Endothelial cell of umbilical vein (primary cell): ENCODE data around the gene CPEB1. TPM values are rescaled to one million over a fixed set of nuclear protein-coding genes. Genes with fewer than 3 reads are reported as not detected.
A peak's percentile ranks its signal among the peaks of the same experiment; 100 is the strongest.

ENCODE experiments used
- BruUV-seq: library from RNA; stranded (reverse); fragments of 400-500 nt; replicated peaks from 2 replicates; lab custom pipeline; 2021; lab: Mats Ljungman, UMichigan
- CTCF ChIA-PET: fragments of 300-600, 350-600 bp; sonication (Branson Sonifier 250); formaldehyde crosslinking; loops from one replicate; lab custom pipeline; 2021; ENCODE audit warnings: antibody characterized with exemption, inconsistent platforms; lab: Charles Lee
- POLR2A ChIA-PET: fragments of 300-600, 350-600 bp; sonication (Branson Sonifier 250); formaldehyde crosslinking; loops from one replicate; lab custom pipeline; 2021; ENCODE audit warnings: antibody characterized with exemption, inconsistent platforms; lab: Charles Lee
- DNase-seq: peaks from one replicate; pipeline ENCODE4 v3.0.0-alpha.2; 2011; ENCODE audit warnings: low read depth, low spot score
- FAIRE-seq: peaks from 2 replicates; lab custom pipeline; 2011; peaks lifted over from hg19 to GRCh38; lab: Jason Lieb, UNC
- H2AFZ ChIP-seq: 2 replicates; pipeline ENCODE4 v1.6.0; 2012; ENCODE audit warnings: low read depth, low read length, control low read depth, inconsistent platforms
- H3K27ac ChIP-seq: 2 replicates; pipeline ENCODE4 v1.5.1; 2011; ENCODE audit warnings: low read depth, mild to moderate bottlenecking, control low read depth, low read length, moderate library complexity; ENCODE audit not compliant: insufficient read depth
- H3K27me3 ChIP-seq, 2 experiments: 2 replicates each; pipeline versions ENCODE4 v1.6.0 to v1.6.1; 2011; ENCODE audit warnings: low read length in 2 of 2, mixed read lengths in 1 of 2; ENCODE audit not compliant: control insufficient read depth in 2 of 2, insufficient read depth in 2 of 2
- H3K36me3 ChIP-seq, 2 experiments: 2 replicates in 1 of 2; 3 replicates in 1 of 2; pipeline ENCODE4 v1.5.1; 2011; ENCODE audit warnings: low read length in 2 of 2, mild to moderate bottlenecking in 1 of 2, moderate library complexity in 1 of 2; ENCODE audit not compliant: control insufficient read depth in 2 of 2, insufficient read depth in 2 of 2; ENCODE audit errors: extremely low read depth in 1 of 2
- H3K4me1 ChIP-seq: 3 replicates; pipeline ENCODE4 v1.5.1; 2011; ENCODE audit warnings: mild to moderate bottlenecking, low read length; ENCODE audit not compliant: control insufficient read depth, insufficient read depth; ENCODE audit errors: extremely low read depth
- H3K4me2 ChIP-seq: 2 replicates; pipeline ENCODE4 v1.6.1; 2011; ENCODE audit warnings: low read length, control low read depth, mixed read lengths; ENCODE audit not compliant: insufficient read depth
- H3K4me3 ChIP-seq, 3 experiments: fragments of 200-600 bp in 1 of 3; sonication (generic), shearing (Covaris generic) in 1 of 3; replicated peaks in 1 of 3; 2 replicates each; pipeline ENCODE4 v1.5.1; 2011 to 2016; ENCODE audit warnings: control low read depth in 3 of 3, low read length in 3 of 3, mild to moderate bottlenecking in 2 of 3, inconsistent platforms in 1 of 3, low read depth in 1 of 3, moderate library complexity in 1 of 3; ENCODE audit not compliant: insufficient read depth in 1 of 3
- H3K79me2 ChIP-seq: 2 replicates; pipeline ENCODE4 v1.6.0; 2012; ENCODE audit warnings: low read length, inconsistent platforms; ENCODE audit not compliant: control insufficient read depth, insufficient read depth
- H3K9ac ChIP-seq: replicated peaks from 2 replicates; pipeline ENCODE3; 2011; ENCODE audit warnings: low read length, control low read depth; ENCODE audit not compliant: insufficient read depth; ENCODE audit errors: extremely low read depth
- H3K9me1 ChIP-seq: replicated peaks from 3 replicates; pipeline ENCODE4 v1.6.0; 2011; ENCODE audit warnings: mild to moderate bottlenecking, low read length; ENCODE audit not compliant: control insufficient read depth, insufficient read depth; ENCODE audit errors: extremely low read depth
- H3K9me3 ChIP-seq: replicated peaks from 2 replicates; pipeline ENCODE4 v1.5.1; 2012; ENCODE audit warnings: low read length, inconsistent platforms; ENCODE audit not compliant: control insufficient read depth, insufficient read depth
- H4K20me1 ChIP-seq: replicated peaks from 2 replicates; pipeline ENCODE3; 2011; ENCODE audit warnings: mild to moderate bottlenecking, low read length; ENCODE audit not compliant: control insufficient read depth, insufficient read depth; ENCODE audit errors: extremely low read depth
- EZH2 ChIP-seq: IDR thresholded peaks from 2 replicates; pipeline ENCODE4 v1.6.1; 2012; ENCODE audit warnings: borderline replicate concordance, low read depth, mild to moderate bottlenecking, moderate library complexity, low read length, inconsistent platforms; ENCODE audit not compliant: severe bottlenecking
- FOS ChIP-seq: IDR thresholded peaks from 2 replicates; pipeline ENCODE4 v1.6.1; 2011; ENCODE audit warnings: mild to moderate bottlenecking, low read length, moderate library complexity, borderline replicate concordance; ENCODE audit not compliant: insufficient read depth
- GATA2 ChIP-seq: IDR thresholded peaks from 2 replicates; pipeline ENCODE4 v1.7.0; 2011; ENCODE audit warnings: low read depth, mild to moderate bottlenecking, moderate library complexity, mixed read lengths, low read length; ENCODE audit not compliant: insufficient read length, insufficient read depth
- JUN ChIP-seq: IDR thresholded peaks from 2 replicates; pipeline ENCODE4 v1.6.1; 2011; ENCODE audit warnings: borderline replicate concordance, low read depth; ENCODE audit not compliant: insufficient read length, insufficient read depth
- MYC ChIP-seq: IDR thresholded peaks from one replicate; pipeline ENCODE4 v1.6.1; 2011; ENCODE audit warnings: mild to moderate bottlenecking, low read depth, low read length
- POLR2A ChIP-seq: IDR thresholded peaks from 2 replicates; pipeline ENCODE4 v1.6.1; 2012; ENCODE audit warnings: low read depth, mild to moderate bottlenecking, control low read depth, low read length
- POLR2AphosphoS5 ChIP-seq: IDR thresholded peaks from 2 replicates; pipeline ENCODE4 v1.6.1; 2012; ENCODE audit warnings: low read depth, mild to moderate bottlenecking, control low read depth, low read length, moderate library complexity; ENCODE audit not compliant: insufficient read depth
- dilution Hi-C: fragments of 300-500 bp; cut with MboI; formaldehyde crosslinking; loops from one replicate; pipeline ENCODE4 v1.15.0; 2019; ENCODE audit warnings: low sequenced_read_pairs; ENCODE audit not compliant: extremely low pct_ligation_motif_present
- intact Hi-C: fragments of 100-400 bp; cut with micrococcal nuclease; formaldehyde crosslinking; loops from one replicate; pipeline ENCODE4 v1.10.0; 2022
- polyA plus RNA-seq, 4 experiments: library from polyadenylated mRNA; depleted of rRNA in 3 of 4; stranded (reverse) in 3 of 4; unstranded in 1 of 4; fragments of >200 nt; gene quantifications; 2 replicates each; pipeline versions ENCODE4 v1.2.1 to v1.2.3, GENCODE V29; 2011 to 2012; ENCODE audit warnings: missing spikeins in 1 of 4
- total RNA-seq: library from RNA; stranded (reverse); gene quantifications from 2 replicates; pipeline ENCODE4 v1.2.3, GENCODE V29; 2021
- TF ChIP-seq, protein P1 (sequence below), 2 donors: IDR thresholded peaks; 1 replicate in 1 of 2; 2 replicates in 1 of 2; pipeline ENCODE4 v1.5.1; 2011; ENCODE audit warnings: low read length in 2 of 2, mild to moderate bottlenecking in 2 of 2, moderate library complexity in 2 of 2, control low read depth in 1 of 2, inconsistent platforms in 1 of 2, low read depth in 1 of 2; ENCODE audit not compliant: insufficient read depth in 1 of 2; ENCODE audit errors: extremely low read depth in 1 of 2
- TF ChIP-seq, protein P2 (sequence below): IDR thresholded peaks from 2 replicates; pipeline ENCODE4 v1.6.1; 2011; ENCODE audit not compliant: insufficient read depth, insufficient read length

CPEB1 gene
- total and polyA plus RNA-seq, 2 donors (not counting 3 experiments of a cell fraction or from before 2014, with no cell fraction given), result not detected

DNA sequence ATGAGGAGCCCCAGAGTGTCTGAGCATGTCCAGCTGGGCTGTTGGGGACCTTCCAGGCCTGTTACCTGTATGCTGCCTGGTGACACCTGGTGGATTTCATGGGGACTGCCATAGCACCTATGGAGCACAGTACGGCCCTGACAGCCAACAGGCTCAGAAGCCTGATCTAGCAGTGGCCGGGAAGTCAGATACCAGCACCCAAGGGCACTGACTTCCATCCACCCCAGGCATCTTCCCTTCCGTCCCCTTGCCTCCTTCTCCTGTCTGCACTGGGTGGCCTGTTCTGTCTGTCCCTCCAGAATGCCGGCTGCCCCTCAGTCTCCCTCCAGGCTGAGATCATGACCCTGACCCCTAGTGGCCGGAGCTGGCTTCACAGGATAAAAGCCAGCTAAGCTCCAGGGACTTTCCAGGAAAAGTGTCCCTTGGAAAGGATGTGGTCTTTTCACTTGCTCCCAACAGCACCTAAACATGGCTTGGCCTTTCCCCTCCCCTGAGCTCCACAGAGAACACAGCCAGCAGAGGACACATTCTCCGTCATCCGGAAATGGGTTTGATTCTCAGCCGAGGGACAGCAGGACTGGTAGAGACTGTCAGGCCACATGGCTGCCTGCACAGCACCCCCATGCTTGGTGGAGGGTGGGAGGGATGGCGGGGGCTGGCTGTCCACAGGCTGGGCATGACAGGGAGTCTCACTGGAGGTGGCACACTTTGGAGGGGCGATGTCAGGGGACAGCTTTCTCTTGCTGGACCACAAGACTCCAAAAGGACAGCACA is 116.4 kb downstream of the CPEB1 start:
- CTCF ChIA-PET, result interaction anchor here (0.7 to 2.0 kb wide), 14 partner anchors 9 to 690 kb away, joined by 3 to 28 read pairs (median 4); partner anchors contain the start of genes C15orf40, RAMAC and RPS17
- Histone ChIP-seq H3K4me1 (no peaks in the 10 kb centered on the region), H3K9ac (no peak overlapping the region), H3K9me3 (no peaks in the 10 kb centered on the region), H3K36me3 (peaks cover 0 to 3% of the 10 kb centered on the region in 2 experiments), H4K20me1 (no peaks in the 10 kb centered on the region), H3K4me3 (no peak overlapping the region), H3K27me3 (no peaks in the 10 kb centered on the region), H3K27ac (no peak overlapping the region), H3K4me2 (no peak overlapping the region), H3K79me2 (no peaks in the 10 kb centered on the region), H3K9me1 (no peaks in the 10 kb centered on the region), H2AFZ (peak overlapping the region; percentile 95)
- POLR2A ChIA-PET, result interaction anchor here (1.8 kb wide), 1 partner anchor 9 kb away, joined by 16 read pairs; the partner anchor contains the start of gene RPS17
- no peak for TF ChIP-seq JUN
- TF ChIP-seq, protein P1, sequence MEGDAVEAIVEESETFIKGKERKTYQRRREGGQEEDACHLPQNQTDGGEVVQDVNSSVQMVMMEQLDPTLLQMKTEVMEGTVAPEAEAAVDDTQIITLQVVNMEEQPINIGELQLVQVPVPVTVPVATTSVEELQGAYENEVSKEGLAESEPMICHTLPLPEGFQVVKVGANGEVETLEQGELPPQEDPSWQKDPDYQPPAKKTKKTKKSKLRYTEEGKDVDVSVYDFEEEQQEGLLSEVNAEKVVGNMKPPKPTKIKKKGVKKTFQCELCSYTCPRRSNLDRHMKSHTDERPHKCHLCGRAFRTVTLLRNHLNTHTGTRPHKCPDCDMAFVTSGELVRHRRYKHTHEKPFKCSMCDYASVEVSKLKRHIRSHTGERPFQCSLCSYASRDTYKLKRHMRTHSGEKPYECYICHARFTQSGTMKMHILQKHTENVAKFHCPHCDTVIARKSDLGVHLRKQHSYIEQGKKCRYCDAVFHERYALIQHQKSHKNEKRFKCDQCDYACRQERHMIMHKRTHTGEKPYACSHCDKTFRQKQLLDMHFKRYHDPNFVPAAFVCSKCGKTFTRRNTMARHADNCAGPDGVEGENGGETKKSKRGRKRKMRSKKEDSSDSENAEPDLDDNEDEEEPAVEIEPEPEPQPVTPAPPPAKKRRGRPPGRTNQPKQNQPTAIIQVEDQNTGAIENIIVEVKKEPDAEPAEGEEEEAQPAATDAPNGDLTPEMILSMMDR (IDR thresholded peaks at IDR 0.05; ENCODE audit: extremely low read depth in 1 of 2, insufficient read depth in 1 of 2, low read depth in 1 of 2, low read length in 2 of 2), result peak; percentile 73 to 74
- DNase-seq (peak; percentile 78), FAIRE-seq (peak; percentile 86)
- BruUV-seq, result no TSS peak
- intact Hi-C loops, result loop anchor here (2.0 kb wide), 1 partner anchor 470 kb away; no protein-coding TSS in a partner anchor
- dilution Hi-C loops, result no loop called here

DNA sequence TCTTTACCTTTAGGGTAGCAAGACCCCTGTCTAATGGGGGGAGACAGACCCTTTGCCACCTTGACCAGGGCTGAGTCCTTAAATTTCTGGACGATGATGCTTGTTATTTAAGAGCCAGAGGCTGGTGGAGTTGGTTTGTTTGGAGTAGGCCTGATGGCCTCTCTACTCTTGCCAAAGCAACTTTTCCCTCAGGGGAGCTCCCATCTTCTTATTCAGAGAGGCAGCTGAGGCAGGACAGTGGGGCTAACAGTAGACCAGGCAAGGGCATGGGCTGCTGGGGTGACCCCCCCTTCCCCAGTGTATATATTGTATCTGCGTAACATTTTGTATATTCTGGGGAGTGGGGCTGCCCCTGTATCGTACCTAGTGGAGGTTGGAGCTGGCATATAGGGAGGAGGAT is 117.2 kb downstream of the CPEB1 start:
- Histone ChIP-seq H3K27ac (no peak overlapping the region), H2AFZ (no peak overlapping the region), H3K79me2 (no peaks in the 10 kb centered on the region), H3K9ac (no peak overlapping the region), H3K9me3 (no peaks in the 10 kb centered on the region), H3K27me3 (no peaks in the 10 kb centered on the region), H3K36me3 (no peaks in the 10 kb centered on the region), H3K9me1 (no peaks in the 10 kb centered on the region), H3K4me3 (no peak overlapping the region), H3K4me1 (no peaks in the 10 kb centered on the region), H3K4me2 (no peak overlapping the region), H4K20me1 (no peaks in the 10 kb centered on the region)
- ChIA-PET CTCF (interaction anchor here (1.1 to 2.0 kb wide), 2 partner anchors 24 to 470 kb away, joined by 3 to 12 read pairs; no protein-coding TSS in a partner anchor), POLR2A (interaction anchor here (1.8 kb wide), 1 partner anchor 10 kb away, joined by 16 read pairs; the partner anchor contains the start of gene RPS17)
- BruUV-seq, result no TSS peak
- DNase-seq (no peak), FAIRE-seq (no peak)
- dilution Hi-C loops, result no loop called here
- intact Hi-C loops, result loop anchor here (2.0 kb wide), 1 partner anchor 471 kb away; no protein-coding TSS in a partner anchor
- TF ChIP-seq, protein P1 (IDR thresholded peaks at IDR 0.05; ENCODE audit: extremely low read depth in 1 of 2, insufficient read depth in 1 of 2, low read depth in 1 of 2, low read length in 2 of 2), result no peak
- TF ChIP-seq POLR2A, result no peak
- TF ChIP-seq GATA2, result no peak
- no peak for TF ChIP-seq FOS
- TF ChIP-seq MYC, result no peak
- TF ChIP-seq POLR2AphosphoS5, result no peak
- TF ChIP-seq JUN, result no peak
- no peak for TF ChIP-seq EZH2
- TF ChIP-seq, protein P2, sequence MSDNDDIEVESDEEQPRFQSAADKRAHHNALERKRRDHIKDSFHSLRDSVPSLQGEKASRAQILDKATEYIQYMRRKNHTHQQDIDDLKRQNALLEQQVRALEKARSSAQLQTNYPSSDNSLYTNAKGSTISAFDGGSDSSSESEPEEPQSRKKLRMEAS, result no peak
